CD4-positive, alpha-beta T cell treated with Interleukin-17A for 1 hour (primary cell): ENCODE data around the gene MIPEP.
"Not testable (repeated sequence)": the region's sequence is repeated elsewhere in the genome, so short reads cannot be mapped to it uniquely, and the experiment has no call there.

Source experiments
- DNase-seq: peaks from one replicate; pipeline ENCODE4 v3.0.0-alpha.2; 2020

MIPEP gene

GRCh38 chr13:23769401-23769800, 119.8 kb downstream of the MIPEP start:
- DNase-seq: no peak

GRCh38 chr13:23767838-23768237, 121.4 kb downstream of the MIPEP start:
- DNase-seq: no peak

- no peak for DNase-seq
Observed at GRCh38 chr13:23766939-23767338, 122.3 kb downstream of the MIPEP start.

- DNase-seq: no peak
Observed at GRCh38 chr13:23766283-23766682, 122.9 kb downstream of the MIPEP start.

GRCh38 chr13:23765531-23765930, 123.7 kb downstream of the MIPEP start:
- DNase-seq: no peak

GRCh38 chr13:23763318-23763717, 125.9 kb downstream of the MIPEP start:
- DNase-seq: no peak

GRCh38 chr13:23761760-23762159, 127.4 kb downstream of the MIPEP start:
- not testable (repeated sequence) for DNase-seq

- DNase-seq: no peak
Observed at GRCh38 chr13:23760000-23760399, 129.2 kb downstream of the MIPEP start.

GRCh38 chr13:23758798-23759527, 130.2 kb downstream of the MIPEP start:
- no peak for DNase-seq

- DNase-seq: no peak
Observed at GRCh38 chr13:23754997-23755396, 134.2 kb downstream of the MIPEP start.

GRCh38 chr13:23754506-23754905, 134.7 kb downstream of the MIPEP start:
- peak; percentile 39 for DNase-seq

GRCh38 chr13:23753458-23753857, 135.7 kb downstream of the MIPEP start:
- DNase-seq: no peak

- DNase-seq: no peak
Observed at GRCh38 chr13:23752111-23753001, 136.8 kb downstream of the MIPEP start.

GRCh38 chr13:23751195-23751594, 138.0 kb downstream of the MIPEP start:
- no peak for DNase-seq

- DNase-seq: no peak
Observed at GRCh38 chr13:23750383-23751121, 138.6 kb downstream of the MIPEP start.

- no peak for DNase-seq
Observed at GRCh38 chr13:23749288-23749873, 139.8 kb downstream of the MIPEP start.

GRCh38 chr13:23748109-23748990, 140.8 kb downstream of the MIPEP start:
- no peak for DNase-seq

GRCh38 chr13:23746141-23746540, 143.1 kb downstream of the MIPEP start:
- DNase-seq: peak; percentile 18

- no peak for DNase-seq
Observed at GRCh38 chr13:23744315-23744714, 144.9 kb downstream of the MIPEP start.

- peak; percentile 59 for DNase-seq
Observed at GRCh38 chr13:23743278-23744076, 145.7 kb downstream of the MIPEP start.

GRCh38 chr13:23741879-23742510, 147.2 kb downstream of the MIPEP start:
- DNase-seq: no peak
